GM10266 (cell line): Measurements from ENCODE around the gene CEP135.
"Not testable (repeated sequence)": the region's sequence is repeated elsewhere in the genome, so short reads cannot be mapped to it uniquely, and the experiment has no call there.

ENCODE experiments used
- DNase-seq: peaks from one replicate; pipeline ENCODE4 v3.0.0; 2012; ENCODE audit errors: extremely low spot score
- TF ChIP-seq, protein P1 (sequence below): IDR thresholded peaks from 2 replicates; pipeline ENCODE4 v1.5.1; 2012; ENCODE audit warnings: mild to moderate bottlenecking, low read depth; ENCODE audit not compliant: control insufficient read depth, insufficient read depth; ENCODE audit errors: missing control alignments

Gene CEP135

DNA sequence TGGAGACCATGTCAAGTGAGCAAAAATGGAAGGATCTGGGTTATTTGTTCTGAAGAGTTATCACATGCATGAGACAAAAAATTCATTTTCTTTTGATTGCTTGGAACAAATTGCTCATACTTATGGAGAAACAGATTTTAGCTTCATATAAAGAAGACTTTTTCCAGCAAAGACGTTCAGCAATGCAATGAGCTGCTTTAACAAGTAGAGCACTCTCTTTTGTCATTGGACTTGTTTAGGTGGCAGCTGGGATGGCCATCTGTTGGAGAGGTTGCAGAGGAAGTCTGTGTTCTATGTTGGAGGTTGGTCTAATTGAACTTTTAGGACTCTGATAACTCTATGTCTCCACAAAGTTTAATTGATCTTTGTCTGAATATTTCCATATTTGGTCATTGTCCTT, 19.9 kb upstream of the CEP135 start:
- DNase-seq: no peak
- TF ChIP-seq, protein P1, sequence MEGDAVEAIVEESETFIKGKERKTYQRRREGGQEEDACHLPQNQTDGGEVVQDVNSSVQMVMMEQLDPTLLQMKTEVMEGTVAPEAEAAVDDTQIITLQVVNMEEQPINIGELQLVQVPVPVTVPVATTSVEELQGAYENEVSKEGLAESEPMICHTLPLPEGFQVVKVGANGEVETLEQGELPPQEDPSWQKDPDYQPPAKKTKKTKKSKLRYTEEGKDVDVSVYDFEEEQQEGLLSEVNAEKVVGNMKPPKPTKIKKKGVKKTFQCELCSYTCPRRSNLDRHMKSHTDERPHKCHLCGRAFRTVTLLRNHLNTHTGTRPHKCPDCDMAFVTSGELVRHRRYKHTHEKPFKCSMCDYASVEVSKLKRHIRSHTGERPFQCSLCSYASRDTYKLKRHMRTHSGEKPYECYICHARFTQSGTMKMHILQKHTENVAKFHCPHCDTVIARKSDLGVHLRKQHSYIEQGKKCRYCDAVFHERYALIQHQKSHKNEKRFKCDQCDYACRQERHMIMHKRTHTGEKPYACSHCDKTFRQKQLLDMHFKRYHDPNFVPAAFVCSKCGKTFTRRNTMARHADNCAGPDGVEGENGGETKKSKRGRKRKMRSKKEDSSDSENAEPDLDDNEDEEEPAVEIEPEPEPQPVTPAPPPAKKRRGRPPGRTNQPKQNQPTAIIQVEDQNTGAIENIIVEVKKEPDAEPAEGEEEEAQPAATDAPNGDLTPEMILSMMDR: no peak

DNA sequence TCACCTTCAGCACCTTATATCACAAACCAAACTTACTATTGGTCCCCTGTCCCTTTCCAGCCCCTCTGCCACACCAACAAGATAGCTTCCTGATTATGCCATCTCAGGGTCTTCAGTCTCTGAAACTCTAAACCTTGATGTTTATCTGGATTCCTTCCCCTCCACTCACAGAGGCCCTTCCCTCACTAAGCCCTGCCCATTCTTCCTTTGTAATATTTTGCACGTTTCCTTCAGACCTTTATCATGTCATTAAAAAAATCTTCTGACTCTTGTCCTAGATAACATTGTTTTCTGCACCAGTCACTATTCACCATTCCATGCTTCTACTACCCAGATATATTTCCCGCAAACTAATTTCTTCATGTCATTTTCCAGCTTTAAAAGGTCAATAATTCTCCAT, 17.7 kb upstream of the CEP135 start:
- DNase-seq: no peak

DNA sequence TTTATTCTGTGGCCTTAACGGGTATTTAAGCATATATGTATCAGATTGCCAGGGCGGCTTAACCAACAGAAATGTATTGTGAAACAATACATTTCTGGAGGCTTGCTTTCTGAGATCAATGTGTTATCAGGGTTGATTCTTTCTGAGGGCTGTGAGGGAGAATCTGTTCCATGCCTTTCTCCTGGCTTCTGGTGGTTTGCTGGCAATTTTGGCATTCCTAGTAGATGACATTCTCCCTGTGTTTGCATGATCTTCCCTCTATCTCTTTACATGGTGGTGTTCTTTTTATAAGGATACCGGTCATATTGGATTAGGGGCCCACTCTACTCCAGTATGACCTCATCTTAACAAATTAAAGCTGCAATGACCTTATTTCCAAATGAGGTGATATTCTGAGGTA, 16.9 kb upstream of the CEP135 start:
- TF ChIP-seq, protein P1: no peak
- DNase-seq: no peak

More for the DNA sequence above, 17.7 kb upstream of the CEP135 start:
- TF ChIP-seq, protein P1: no peak

DNA sequence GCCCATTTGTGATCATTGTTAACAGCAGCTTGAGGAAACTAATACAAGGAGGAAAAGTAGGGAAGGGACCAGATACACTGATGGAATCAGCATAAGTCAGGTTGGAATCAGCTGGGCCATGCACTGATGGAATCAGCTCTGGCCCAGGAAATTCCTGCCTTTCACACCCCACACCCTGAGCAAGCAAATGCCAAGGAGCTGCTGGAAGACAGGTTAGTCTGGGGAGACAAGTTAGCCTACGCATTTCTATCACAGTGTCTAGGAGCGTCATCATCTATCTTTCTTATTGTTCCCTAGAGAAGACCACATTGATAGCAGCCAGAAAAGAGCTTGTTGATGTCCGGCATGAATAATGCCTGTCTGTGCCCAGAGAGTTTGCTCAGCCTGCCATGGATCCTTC, 16.2 kb upstream of the CEP135 start:
- no peak for DNase-seq
- TF ChIP-seq, protein P1: no peak

DNA sequence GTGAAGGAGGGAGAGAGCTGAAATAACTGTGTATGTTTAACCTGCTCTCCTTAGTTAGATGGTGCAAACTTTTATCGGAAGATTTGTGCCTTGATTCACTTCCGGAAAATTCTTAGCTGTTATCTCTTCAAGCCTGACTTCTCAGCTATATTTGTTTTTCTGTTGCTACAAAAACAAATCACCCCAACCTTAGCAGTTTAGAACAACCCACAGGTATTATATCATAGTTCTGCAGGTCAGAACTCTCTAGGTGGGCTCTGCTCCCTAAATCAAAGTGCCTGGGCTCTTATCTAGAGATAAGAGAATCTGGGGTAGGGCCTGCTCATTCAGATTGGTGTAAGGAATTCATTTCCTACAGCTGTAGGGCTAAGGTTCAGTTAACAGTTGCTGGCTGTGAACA, 15.1 kb upstream of the CEP135 start:
- TF ChIP-seq, protein P1: no peak
- no peak for DNase-seq

DNA sequence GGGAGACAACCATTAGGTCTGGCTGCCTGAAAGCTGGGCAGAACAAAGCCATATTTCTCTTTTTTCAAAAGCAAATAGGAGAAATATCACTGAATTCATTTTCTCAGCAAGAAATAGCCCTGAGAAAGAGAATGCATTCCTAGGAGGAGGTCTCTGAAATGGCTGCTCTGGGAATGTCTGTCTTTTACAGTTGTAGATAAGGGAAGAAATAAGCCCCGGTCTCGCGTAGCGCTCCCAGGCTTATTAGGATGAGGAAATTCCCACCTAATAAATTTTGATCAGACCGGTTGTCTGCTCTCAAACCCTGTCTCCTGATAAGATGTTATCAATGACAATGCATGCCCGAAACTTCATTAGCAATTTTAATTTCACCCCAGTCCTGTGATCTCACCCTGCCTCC, 12.8 kb upstream of the CEP135 start:
- DNase-seq: not testable (repeated sequence)

DNA sequence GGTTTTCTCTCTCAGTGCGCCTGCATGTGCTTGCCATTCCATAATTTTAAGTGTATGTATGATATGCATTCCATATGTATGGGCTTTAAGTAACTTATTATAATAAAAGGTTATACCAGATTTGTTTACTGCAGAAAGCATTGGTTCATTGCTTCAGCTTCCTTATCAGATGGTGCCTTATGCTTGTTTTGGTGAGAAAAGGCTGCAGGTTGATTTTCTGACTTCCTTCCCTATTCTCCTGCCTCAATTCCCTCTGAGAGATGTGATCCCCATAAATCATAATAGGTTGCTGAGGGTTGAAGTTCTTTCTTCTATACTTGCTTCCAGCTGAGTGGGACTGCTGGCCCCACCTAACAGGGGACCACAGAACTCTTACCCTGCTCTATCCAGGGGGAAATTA, 10.3 kb upstream of the CEP135 start:
- TF ChIP-seq, protein P1: no peak
- no peak for DNase-seq

DNA sequence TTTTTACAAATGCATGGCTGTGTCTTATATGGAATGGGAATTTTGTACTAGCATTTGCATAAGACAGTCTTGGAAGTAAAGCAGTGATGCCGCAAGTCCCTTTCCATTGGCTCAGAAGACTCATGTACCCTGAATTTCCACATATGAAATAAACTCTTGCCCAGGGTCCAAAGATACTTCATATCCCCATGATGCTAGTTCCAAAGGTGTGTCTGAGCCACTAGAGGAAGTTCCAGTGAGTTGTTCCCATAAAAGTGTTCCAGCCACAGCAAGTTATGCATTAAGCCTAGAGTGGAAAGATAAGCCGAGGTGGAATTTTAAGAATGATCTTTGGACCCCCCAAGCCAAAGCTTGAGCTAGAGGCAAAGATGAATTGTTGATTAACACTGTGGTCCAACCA, 9.3 kb upstream of the CEP135 start:
- TF ChIP-seq, protein P1: no peak
- no peak for DNase-seq
